GM23338 (cell line): ENCODE measurements around the gene NWD2. TPM values are rescaled to one million over a fixed set of nuclear protein-coding genes. Genes with fewer than 3 reads are reported as not detected.

Source experiments
- ATAC-seq: fragments of 200-7000 bp; cut with Tn5 transposase; 3 replicates; pipeline ENCODE4 v1.9.1; 2020
- DNase-seq: peaks from one replicate; pipeline ENCODE4 v3.0.0-alpha.2; 2015; ENCODE audit warnings: low spot score
- H2AFZ ChIP-seq: fragments of 200-600 bp; sonication (generic); 2 replicates; pipeline ENCODE4 v1.8.0; 2016; ENCODE audit warnings: antibody characterized with exemption, mild to moderate bottlenecking, moderate library complexity
- H3F3A ChIP-seq: fragments of 200-600 bp; sonication (generic); replicated peaks from 2 replicates; pipeline ENCODE4 v1.8.0; 2017; ENCODE audit warnings: antibody characterized with exemption, mixed run types, low read depth
- H3K27ac ChIP-seq: fragments of 200-600 bp; sonication (generic); 2 replicates; pipeline ENCODE4 v1.6.1; 2016; ENCODE audit warnings: low read depth
- H3K27me3 ChIP-seq: fragments of 200-600 bp; sonication (generic); 2 replicates; pipeline ENCODE4 v1.8.0; 2016; ENCODE audit warnings: mild to moderate bottlenecking, mixed run types, moderate library complexity; ENCODE audit not compliant: insufficient read depth
- H3K36me3 ChIP-seq: fragments of 200-600 bp; sonication (generic); 2 replicates; pipeline ENCODE4 v1.8.0; 2016; ENCODE audit warnings: mild to moderate bottlenecking; ENCODE audit not compliant: insufficient read depth
- H3K4me1 ChIP-seq: fragments of 200-600 bp; sonication (generic); 2 replicates; pipeline ENCODE4 v1.8.0; 2016; ENCODE audit warnings: mild to moderate bottlenecking, moderate library complexity; ENCODE audit not compliant: insufficient read depth
- H3K4me2 ChIP-seq: fragments of 200-600 bp; sonication (generic); 2 replicates; pipeline ENCODE4 v1.7.1; 2017; ENCODE audit warnings: mixed run types
- H3K4me3 ChIP-seq: fragments of 200-600 bp; sonication (generic); 2 replicates; pipeline ENCODE4 v1.6.1; 2016; ENCODE audit warnings: mixed run types
- H3K79me2 ChIP-seq: fragments of 200-600 bp; sonication (generic); replicated peaks from 2 replicates; pipeline ENCODE4 v1.8.0; 2017; ENCODE audit warnings: mild to moderate bottlenecking; ENCODE audit not compliant: insufficient read depth
- H3K9me2 ChIP-seq: fragments of 200-600 bp; sonication (generic); 2 replicates; pipeline ENCODE4 v1.8.0; 2017; ENCODE audit not compliant: insufficient read depth
- H4K20me1 ChIP-seq: fragments of 200-600 bp; sonication (generic); replicated peaks from 2 replicates; pipeline ENCODE4 v1.8.0; 2017; ENCODE audit warnings: mild to moderate bottlenecking; ENCODE audit not compliant: insufficient read depth
- H3K27ac Mint-ChIP-seq: 2 replicates; pipeline ENCODE4 v1.8.0; 2020; ENCODE audit warnings: inconsistent platforms, mild to moderate bottlenecking, moderate library complexity, mixed read lengths
- H3K27me3 Mint-ChIP-seq: 3 replicates; pipeline ENCODE4 v1.8.0; 2022; ENCODE audit warnings: low read depth, mild to moderate bottlenecking, moderate library complexity, mixed read lengths, inconsistent platforms; ENCODE audit not compliant: insufficient read depth, poor library complexity
- H3K36me3 Mint-ChIP-seq: 3 replicates; pipeline ENCODE4 v1.8.0; 2021; ENCODE audit warnings: low read depth, mild to moderate bottlenecking, inconsistent platforms, moderate library complexity, mixed read lengths
- H3K4me1 Mint-ChIP-seq: 3 replicates; pipeline ENCODE4 v1.8.0; 2020; ENCODE audit warnings: mild to moderate bottlenecking, inconsistent platforms, mixed read lengths
- H3K4me3 Mint-ChIP-seq: 3 replicates; pipeline ENCODE4 v1.8.0; 2021; ENCODE audit warnings: moderate library complexity, mild to moderate bottlenecking, inconsistent platforms, mixed read lengths
- H3K9me3 Mint-ChIP-seq: 3 replicates; pipeline ENCODE4 v1.8.0; 2020; ENCODE audit warnings: moderate library complexity, mild to moderate bottlenecking, inconsistent platforms, mixed read lengths
- CTCF ChIP-seq, 2 experiments: fragments of 200-600 bp in 1 of 2; sonication (generic) in 1 of 2; conservative IDR thresholded peaks; 2 replicates each; pipeline versions ENCODE4 v1.5.1 to v1.6.1; 2016 to 2017; ENCODE audit warnings: antibody characterized with exemption in 2 of 2, low read depth in 2 of 2, mild to moderate bottlenecking in 2 of 2, moderate library complexity in 1 of 2
- ETS1 ChIP-seq: IDR thresholded peaks from 2 replicates; pipeline ENCODE4 v1.6.1; 2016; ENCODE audit warnings: antibody characterized with exemption
- EZH2 ChIP-seq: fragments of 200-600 bp; sonication (generic); IDR thresholded peaks from one replicate; pipeline ENCODE4 v1.8.0; 2017; ENCODE audit warnings: antibody characterized with exemption, mild to moderate bottlenecking, low read depth; ENCODE audit not compliant: unreplicated experiment
- JUNB ChIP-seq: IDR thresholded peaks from one replicate; pipeline ENCODE4 v1.6.1; 2016; ENCODE audit warnings: antibody characterized with exemption; ENCODE audit not compliant: unreplicated experiment
- NANOG ChIP-seq: IDR thresholded peaks from 2 replicates; pipeline ENCODE4 v1.6.1; 2016; ENCODE audit warnings: antibody characterized with exemption, borderline replicate concordance
- REST ChIP-seq: IDR thresholded peaks from one replicate; pipeline ENCODE4 v1.6.1; 2018; ENCODE audit warnings: antibody characterized with exemption; ENCODE audit not compliant: unreplicated experiment
- STAT1 ChIP-seq: IDR thresholded peaks from one replicate; pipeline ENCODE4 v1.6.1; 2016; ENCODE audit warnings: antibody characterized with exemption; ENCODE audit not compliant: unreplicated experiment
- ZNF114 ChIP-seq: fragments of 250-450 bp; sonication (Bioruptor Pico); IDR thresholded peaks from 2 replicates; pipeline ENCODE4 v1.5.0; 2020; ENCODE audit warnings: mild to moderate bottlenecking, moderate library complexity
- polyA plus RNA-seq: library from polyadenylated mRNA; unstranded; fragments of >200 nt; fragmentation: Nextera tagmentation; extraction: Ambion mirVana; gene quantifications from 2 replicates; pipeline ENCODE4 v1.2.1, GENCODE V29; 2016
- total RNA-seq: library from RNA; depleted of rRNA; stranded (reverse); fragments of >200 nt; shearing (Covaris generic); gene quantifications from 2 replicates; pipeline ENCODE4 v1.2.3, GENCODE V29; 2014

The NWD2 gene
- total and polyA plus RNA-seq, 2 experiments from 2014 or later = 0.07 TPM; not detected in 1

- TF ChIP-seq REST (no peak), EZH2 (no peak), JUNB (no peak), ETS1 (no peak), ZNF114 (CRISPR knock-in tag) (no peak), STAT1 (no peak)
These were observed 241.6 kb downstream of the NWD2 start (continued) for GRCh38 chr4:37486166-37486565.

- no peaks in the 10 kb centered on the region for H3K4me1 ChIP-seq
- Mint-ChIP-seq H3K27me3 (peaks cover 2% of the 10 kb centered on the region), H3K4me3 (no peak overlapping the region), H3K36me3 (no peaks in the 10 kb centered on the region), H3K4me1 (no peaks in the 10 kb centered on the region), H3K27ac (no peak overlapping the region), H3K9me3 (no peaks in the 10 kb centered on the region)
- no peak overlapping the region for H3K27ac ChIP-seq
- DNase-seq (no peak), ATAC-seq (no peak)
- no peaks in the 10 kb centered on the region for H3K79me2 ChIP-seq
- H4K20me1 ChIP-seq = no peaks in the 10 kb centered on the region
- no peaks in the 10 kb centered on the region for H3K36me3 ChIP-seq
- H3K4me3 ChIP-seq = no peak overlapping the region
- H3F3A ChIP-seq = no peaks in the 10 kb centered on the region
- no peak overlapping the region for H3K4me2 ChIP-seq
- no peak for TF ChIP-seq CTCF (conservative IDR thresholded peaks at IDR 0.05; ENCODE audit: low read depth in 2 of 2)
- TF ChIP-seq EZH2 = no peak
- no peak for TF ChIP-seq NANOG
- no peak for TF ChIP-seq ZNF114 (CRISPR knock-in tag)
- no peak for TF ChIP-seq JUNB
- no peak for TF ChIP-seq ETS1
- no peak overlapping the region for H2AFZ ChIP-seq
- no peaks in the 10 kb centered on the region for H3K27me3 ChIP-seq
- H3K9me2 ChIP-seq = peaks cover 8% of the 10 kb centered on the region; the same call in 1 of the 2 replicates
These were observed 243.1 kb downstream of the NWD2 start for GRCh38 chr4:37487668-37488067.
